HL-60 (cell line): ENCODE data around the gene MEF2C.

Source experiments
- CTCF ChIP-seq: IDR thresholded peaks from one replicate; pipeline ENCODE4 v1.5.1; 2011; ENCODE audit warnings: low read length, control low read depth, inconsistent platforms; ENCODE audit not compliant: insufficient read depth
- GABPA ChIP-seq: IDR thresholded peaks from 2 replicates; pipeline ENCODE4 v1.6.1; 2012; ENCODE audit warnings: low read depth
- SPI1 ChIP-seq: IDR thresholded peaks from 2 replicates; pipeline ENCODE4 v1.6.1; 2012; ENCODE audit warnings: low read depth, mild to moderate bottlenecking, borderline replicate concordance
- TF ChIP-seq, protein P1 (sequence below): IDR thresholded peaks from 2 replicates; pipeline ENCODE4 v1.6.1; 2012; ENCODE audit warnings: low read depth; ENCODE audit not compliant: insufficient replicate concordance

- no peak for TF ChIP-seq CTCF
- no peak for TF ChIP-seq SPI1
- no peak for TF ChIP-seq GABPA
- TF ChIP-seq, protein P1, sequence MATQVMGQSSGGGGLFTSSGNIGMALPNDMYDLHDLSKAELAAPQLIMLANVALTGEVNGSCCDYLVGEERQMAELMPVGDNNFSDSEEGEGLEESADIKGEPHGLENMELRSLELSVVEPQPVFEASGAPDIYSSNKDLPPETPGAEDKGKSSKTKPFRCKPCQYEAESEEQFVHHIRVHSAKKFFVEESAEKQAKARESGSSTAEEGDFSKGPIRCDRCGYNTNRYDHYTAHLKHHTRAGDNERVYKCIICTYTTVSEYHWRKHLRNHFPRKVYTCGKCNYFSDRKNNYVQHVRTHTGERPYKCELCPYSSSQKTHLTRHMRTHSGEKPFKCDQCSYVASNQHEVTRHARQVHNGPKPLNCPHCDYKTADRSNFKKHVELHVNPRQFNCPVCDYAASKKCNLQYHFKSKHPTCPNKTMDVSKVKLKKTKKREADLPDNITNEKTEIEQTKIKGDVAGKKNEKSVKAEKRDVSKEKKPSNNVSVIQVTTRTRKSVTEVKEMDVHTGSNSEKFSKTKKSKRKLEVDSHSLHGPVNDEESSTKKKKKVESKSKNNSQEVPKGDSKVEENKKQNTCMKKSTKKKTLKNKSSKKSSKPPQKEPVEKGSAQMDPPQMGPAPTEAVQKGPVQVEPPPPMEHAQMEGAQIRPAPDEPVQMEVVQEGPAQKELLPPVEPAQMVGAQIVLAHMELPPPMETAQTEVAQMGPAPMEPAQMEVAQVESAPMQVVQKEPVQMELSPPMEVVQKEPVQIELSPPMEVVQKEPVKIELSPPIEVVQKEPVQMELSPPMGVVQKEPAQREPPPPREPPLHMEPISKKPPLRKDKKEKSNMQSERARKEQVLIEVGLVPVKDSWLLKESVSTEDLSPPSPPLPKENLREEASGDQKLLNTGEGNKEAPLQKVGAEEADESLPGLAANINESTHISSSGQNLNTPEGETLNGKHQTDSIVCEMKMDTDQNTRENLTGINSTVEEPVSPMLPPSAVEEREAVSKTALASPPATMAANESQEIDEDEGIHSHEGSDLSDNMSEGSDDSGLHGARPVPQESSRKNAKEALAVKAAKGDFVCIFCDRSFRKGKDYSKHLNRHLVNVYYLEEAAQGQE = no peak
Measured at GRCh38 chr5:88824892-88825583, 57.9 kb downstream of the MEF2C start.
